ENCODE measurements around the gene SLC39A7.

DNA sequence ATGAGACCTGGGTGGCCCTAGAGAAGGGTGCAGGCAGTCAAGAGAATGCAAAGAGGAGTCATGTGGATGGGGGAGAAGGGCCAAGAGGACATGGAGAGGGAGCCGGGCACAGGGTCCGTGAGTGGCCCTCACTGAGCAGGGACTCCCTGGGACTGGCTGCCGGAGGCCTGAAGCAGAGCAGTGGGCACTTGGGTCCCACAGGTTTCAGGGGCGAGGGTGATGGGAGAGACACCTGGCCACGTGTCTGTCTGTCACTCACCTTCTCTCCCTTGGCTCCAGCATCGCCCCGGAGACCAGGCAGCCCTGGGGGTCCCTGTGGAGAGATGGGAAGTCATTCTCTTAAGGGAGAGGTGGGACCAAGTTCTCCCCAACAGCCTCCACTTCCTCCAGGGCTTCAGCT lies 33.9 kb upstream of the SLC39A7 start:
- TF ChIP-seq JUN (IDR thresholded peaks at IDR 0.05; ENCODE audit: borderline replicate concordance, insufficient read depth, insufficient read length, low read depth) (no peak), POLR2A (IDR thresholded peaks at IDR 0.05; ENCODE audit: low read depth, low read length) (no peak), FOS (IDR thresholded peaks at IDR 0.05; ENCODE audit: borderline replicate concordance, insufficient read depth, low read length) (no peak), EZH2 (IDR thresholded peaks at IDR 0.05; ENCODE audit: borderline replicate concordance, low read depth, low read length, severe bottlenecking) (no peak), POLR2AphosphoS5 (IDR thresholded peaks at IDR 0.05; ENCODE audit: insufficient read depth, low read depth, low read length) (no peak), MYC (IDR thresholded peaks at IDR 0.05; ENCODE audit: low read depth, low read length) (no peak), GATA2 (IDR thresholded peaks at IDR 0.05; ENCODE audit: insufficient read depth, insufficient read length, low read depth, low read length) (no peak)
- TF ChIP-seq, protein P1, sequence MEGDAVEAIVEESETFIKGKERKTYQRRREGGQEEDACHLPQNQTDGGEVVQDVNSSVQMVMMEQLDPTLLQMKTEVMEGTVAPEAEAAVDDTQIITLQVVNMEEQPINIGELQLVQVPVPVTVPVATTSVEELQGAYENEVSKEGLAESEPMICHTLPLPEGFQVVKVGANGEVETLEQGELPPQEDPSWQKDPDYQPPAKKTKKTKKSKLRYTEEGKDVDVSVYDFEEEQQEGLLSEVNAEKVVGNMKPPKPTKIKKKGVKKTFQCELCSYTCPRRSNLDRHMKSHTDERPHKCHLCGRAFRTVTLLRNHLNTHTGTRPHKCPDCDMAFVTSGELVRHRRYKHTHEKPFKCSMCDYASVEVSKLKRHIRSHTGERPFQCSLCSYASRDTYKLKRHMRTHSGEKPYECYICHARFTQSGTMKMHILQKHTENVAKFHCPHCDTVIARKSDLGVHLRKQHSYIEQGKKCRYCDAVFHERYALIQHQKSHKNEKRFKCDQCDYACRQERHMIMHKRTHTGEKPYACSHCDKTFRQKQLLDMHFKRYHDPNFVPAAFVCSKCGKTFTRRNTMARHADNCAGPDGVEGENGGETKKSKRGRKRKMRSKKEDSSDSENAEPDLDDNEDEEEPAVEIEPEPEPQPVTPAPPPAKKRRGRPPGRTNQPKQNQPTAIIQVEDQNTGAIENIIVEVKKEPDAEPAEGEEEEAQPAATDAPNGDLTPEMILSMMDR (IDR thresholded peaks at IDR 0.05; ENCODE audit: extremely low read depth in 1 of 2, insufficient read depth in 1 of 2, low read depth in 1 of 2, low read length in 2 of 2) = no peak
- TF ChIP-seq, protein P2, sequence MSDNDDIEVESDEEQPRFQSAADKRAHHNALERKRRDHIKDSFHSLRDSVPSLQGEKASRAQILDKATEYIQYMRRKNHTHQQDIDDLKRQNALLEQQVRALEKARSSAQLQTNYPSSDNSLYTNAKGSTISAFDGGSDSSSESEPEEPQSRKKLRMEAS (IDR thresholded peaks at IDR 0.05; ENCODE audit: insufficient read depth, insufficient read length) = no peak

Data from endothelial cell of umbilical vein (primary cell).